Activated CD4-positive, alpha-beta memory T cell treated with anti-CD3 and anti-CD28 coated beads, Interleukin-2, amount 10 ng/mL, durations not matched to agents 7 days and 5 days (primary cell): ENCODE measurements around the gene SNAPC3. TPM values are rescaled to one million over a fixed set of nuclear protein-coding genes. Genes with fewer than 3 reads are reported as not detected.
"Not testable (repeated sequence)": the region's sequence is repeated elsewhere in the genome, so short reads cannot be mapped to it uniquely, and the experiment has no call there.

ENCODE experiments used
- CTCF ChIA-PET: fragments of 350-600 bp; sonication (Branson Sonifier 250); formaldehyde crosslinking; loops from one replicate; lab custom pipeline; 2021; ENCODE audit warnings: antibody characterized with exemption, inconsistent platforms; lab: Charles Lee
- POLR2A ChIA-PET: fragments of 350-600 bp; sonication (Branson Sonifier 250); formaldehyde crosslinking; loops from one replicate; lab custom pipeline; 2021; ENCODE audit warnings: antibody characterized with exemption; lab: Charles Lee
- DNase-seq: peaks from one replicate; pipeline ENCODE4 v3.0.0-alpha.2; 2020
- H3K27ac Mint-ChIP-seq: one replicate; pipeline ENCODE4 v1.8.0; 2021; ENCODE audit warnings: mild to moderate bottlenecking, mixed read lengths
- H3K27me3 Mint-ChIP-seq: one replicate; pipeline ENCODE4 v1.8.0; 2021; ENCODE audit warnings: mixed read lengths
- H3K36me3 Mint-ChIP-seq: one replicate; pipeline ENCODE4 v1.8.0; 2021; ENCODE audit warnings: low read depth, mixed read lengths
- H3K4me1 Mint-ChIP-seq: one replicate; pipeline ENCODE4 v1.8.0; 2021; ENCODE audit warnings: mixed read lengths
- H3K4me3 Mint-ChIP-seq: one replicate; pipeline ENCODE4 v1.8.0; 2021; ENCODE audit warnings: mild to moderate bottlenecking, mixed read lengths
- H3K9me3 Mint-ChIP-seq: one replicate; pipeline ENCODE4 v1.8.0; 2021; ENCODE audit warnings: mixed read lengths
- total RNA-seq, 2 experiments: library from RNA; stranded (reverse); gene quantifications; one replicate each; pipeline ENCODE4 v1.2.3, GENCODE V29; 2021

Gene SNAPC3
- total RNA-seq, 2 experiments from 2014 or later = 35.6 to 37.5 TPM

- Mint-ChIP-seq H3K36me3 (no peaks in the 10 kb centered on the region), H3K4me3 (no peak overlapping the region), H3K27ac (no peak overlapping the region), H3K27me3 (no peaks in the 10 kb centered on the region), H3K4me1 (no peaks in the 10 kb centered on the region), H3K9me3 (no peaks in the 10 kb centered on the region)
- ChIA-PET CTCF (no interaction called here), POLR2A (no interaction called here)
- DNase-seq = no peak
Measured at GRCh38 chr9:15400281-15400941, 22.3 kb upstream of the SNAPC3 start.

GRCh38 chr9:15401266-15401665, 21.4 kb upstream of the SNAPC3 start:
- no peaks in the 10 kb centered on the region for H3K4me1 Mint-ChIP-seq
- H3K9me3 Mint-ChIP-seq = no peaks in the 10 kb centered on the region
- H3K4me3 Mint-ChIP-seq = no peak overlapping the region
- H3K27me3 Mint-ChIP-seq = no peaks in the 10 kb centered on the region
- ChIA-PET CTCF (no interaction called here), POLR2A (no interaction called here)
- H3K27ac Mint-ChIP-seq = no peak overlapping the region
- no peak for DNase-seq
- no peaks in the 10 kb centered on the region for H3K36me3 Mint-ChIP-seq

DNA sequence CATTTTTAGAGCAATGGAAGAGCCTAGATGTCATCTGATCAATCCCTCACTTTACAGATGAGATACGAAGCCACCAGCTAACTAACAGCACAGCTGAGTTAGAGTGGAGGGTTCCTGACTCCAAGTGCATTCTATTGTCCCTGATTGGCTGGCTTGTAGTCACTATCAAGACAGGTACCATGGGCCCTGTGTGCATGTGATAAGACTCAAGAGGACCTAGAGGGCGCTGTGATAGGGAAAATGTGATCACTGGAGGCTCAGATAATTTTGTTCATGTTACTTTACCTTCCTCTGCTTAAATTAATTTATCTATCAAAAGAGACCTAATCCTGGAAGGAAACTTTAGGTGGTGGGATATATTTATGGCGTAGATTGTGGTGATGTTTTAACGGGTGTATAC, 19.5 kb upstream of the SNAPC3 start:
- CTCF ChIA-PET = no interaction called here
- DNase-seq = no peak
- no peak overlapping the region for H3K27ac Mint-ChIP-seq

GRCh38 chr9:15404171-15404570, 18.5 kb upstream of the SNAPC3 start:
- H3K4me1 Mint-ChIP-seq = no peaks in the 10 kb centered on the region
- no peak overlapping the region for H3K27ac Mint-ChIP-seq
- H3K27me3 Mint-ChIP-seq = no peaks in the 10 kb centered on the region
- no peak overlapping the region for H3K4me3 Mint-ChIP-seq
- no peak for DNase-seq
- ChIA-PET CTCF (interaction anchor here (1.0 kb wide), 1 partner anchor 20 kb away, joined by 3 read pairs; no protein-coding TSS in a partner anchor), POLR2A (interaction anchor here (0.6 kb wide), 1 partner anchor 63 kb away, joined by 4 read pairs; no protein-coding TSS in a partner anchor)
- no peaks in the 10 kb centered on the region for H3K9me3 Mint-ChIP-seq
- H3K36me3 Mint-ChIP-seq = no peaks in the 10 kb centered on the region

More for the DNA sequence above, 19.5 kb upstream of the SNAPC3 start:
- Mint-ChIP-seq H3K9me3 (no peaks in the 10 kb centered on the region), H3K4me1 (no peaks in the 10 kb centered on the region), H3K27me3 (no peaks in the 10 kb centered on the region), H3K36me3 (no peaks in the 10 kb centered on the region), H3K4me3 (no peak overlapping the region)
- POLR2A ChIA-PET = no interaction called here

- H3K4me1 Mint-ChIP-seq = peaks cover 3% of the 10 kb centered on the region
- H3K9me3 Mint-ChIP-seq = no peaks in the 10 kb centered on the region
- H3K36me3 Mint-ChIP-seq = no peaks in the 10 kb centered on the region
- H3K27me3 Mint-ChIP-seq = peaks cover 10% of the 10 kb centered on the region
- ChIA-PET CTCF (interaction anchor here (1.2 to 2.8 kb wide), 7 partner anchors 117 to 208 kb away, joined by 3 to 10 read pairs (median 4); no protein-coding TSS in a partner anchor), POLR2A (no interaction called here)
- H3K4me3 Mint-ChIP-seq = no peak overlapping the region
- peak; percentile 51 for DNase-seq
- H3K27ac Mint-ChIP-seq = no peak overlapping the region
Measured at GRCh38 chr9:15416880-15417279, 5.8 kb upstream of the SNAPC3 start.

- Mint-ChIP-seq H3K27me3 (peaks cover 7% of the 10 kb centered on the region), H3K4me1 (peaks cover 9% of the 10 kb centered on the region), H3K36me3 (peaks cover 3% of the 10 kb centered on the region), H3K27ac (no peak overlapping the region), H3K4me3 (no peak overlapping the region), H3K9me3 (no peaks in the 10 kb centered on the region)
- no peak for DNase-seq
- ChIA-PET POLR2A (no interaction called here), CTCF (interaction anchor here (1.2 kb wide), 1 partner anchor 205 kb away, joined by 4 read pairs; no protein-coding TSS in a partner anchor)
Measured at GRCh38 chr9:15417626-15418025, 5.0 kb upstream of the SNAPC3 start.

GRCh38 chr9:15420796-15421195, 1.9 kb upstream of the SNAPC3 start:
- ChIA-PET POLR2A (interaction anchor here (3.7 kb wide), 1 partner anchor 90 kb away, joined by 38 read pairs; the partner anchor contains the start of gene PSIP1), CTCF (no interaction called here)
- H3K27ac Mint-ChIP-seq = no peak overlapping the region
- no peaks in the 10 kb centered on the region for H3K9me3 Mint-ChIP-seq
- no peak overlapping the region for H3K4me3 Mint-ChIP-seq
- no peak for DNase-seq
- H3K36me3 Mint-ChIP-seq = peaks cover 22% of the 10 kb centered on the region
- peaks cover 6% of the 10 kb centered on the region for H3K27me3 Mint-ChIP-seq
- peaks cover 26% of the 10 kb centered on the region for H3K4me1 Mint-ChIP-seq

- Mint-ChIP-seq H3K27ac (peak overlapping the region; percentile 83), H3K27me3 (peaks cover 6% of the 10 kb centered on the region), H3K36me3 (peaks cover 29% of the 10 kb centered on the region), H3K4me3 (no peak overlapping the region), H3K9me3 (no peaks in the 10 kb centered on the region), H3K4me1 (peaks cover 34% of the 10 kb centered on the region)
- no peak for DNase-seq
- POLR2A ChIA-PET = interaction anchor here (0.7 to 3.7 kb wide), 4 partner anchors 32 to 114 kb away, joined by 5 to 38 read pairs (median 8); partner anchors contain the start of gene PSIP1
- CTCF ChIA-PET = interaction anchor here (1.3 kb wide), 1 partner anchor 111 kb away, joined by 5 read pairs; no protein-coding TSS in a partner anchor
Measured at GRCh38 chr9:15421532-15421931, 1.1 kb upstream of the SNAPC3 start.

GRCh38 chr9:15421990-15422371, 695 bp upstream of the SNAPC3 start:
- no peak for DNase-seq
- ChIA-PET CTCF (interaction anchor here (1.3 kb wide), 1 partner anchor 111 kb away, joined by 5 read pairs; no protein-coding TSS in a partner anchor), POLR2A (interaction anchor here (0.7 to 3.7 kb wide), 6 partner anchors 31 to 131 kb away, joined by 3 to 38 read pairs (median 8); partner anchors contain the start of genes CCDC171 and PSIP1)
- Mint-ChIP-seq H3K27me3 (peaks cover 6% of the 10 kb centered on the region), H3K27ac (peak overlapping the region; percentile 83), H3K9me3 (no peaks in the 10 kb centered on the region), H3K4me1 (peaks cover 37% of the 10 kb centered on the region), H3K36me3 (peaks cover 32% of the 10 kb centered on the region), H3K4me3 (peak overlapping the region; percentile 93)

DNA sequence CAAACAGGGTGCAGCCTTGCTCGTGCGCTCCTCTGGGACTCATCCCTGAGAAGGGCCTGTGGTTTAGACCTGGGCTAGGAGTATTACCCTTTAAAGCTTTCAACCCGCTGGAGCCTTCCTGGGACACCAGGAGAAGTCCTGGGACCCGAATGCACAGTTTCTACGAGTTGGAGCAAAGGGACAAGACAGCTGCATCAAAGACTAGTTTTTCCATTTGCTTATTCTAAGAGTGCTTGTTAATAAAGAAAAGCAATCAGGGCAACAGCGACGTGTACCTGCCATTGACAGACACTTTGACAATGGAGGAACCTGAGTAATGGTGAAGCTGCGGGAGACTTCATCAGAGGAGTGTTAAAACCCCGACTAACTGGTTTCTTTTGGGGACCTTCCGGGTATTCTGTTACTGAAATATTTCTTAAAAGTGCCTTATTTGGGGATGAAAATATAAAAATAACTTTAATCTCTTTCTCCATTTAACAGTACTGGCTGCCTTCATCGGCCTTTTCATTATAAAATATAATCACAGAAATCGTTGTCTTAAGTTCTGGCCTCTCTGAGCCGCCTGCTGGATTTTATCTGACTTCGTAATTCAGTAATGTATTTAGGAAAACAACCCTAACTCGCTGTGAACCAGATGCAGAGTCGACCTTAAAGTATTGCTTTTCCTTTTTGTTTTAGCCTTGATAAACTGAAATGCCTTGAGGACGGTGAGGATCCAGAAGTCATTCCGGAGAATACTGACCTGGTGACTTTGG, 732 bp downstream of the SNAPC3 start:
- Mint-ChIP-seq H3K9me3 (no peaks in the 10 kb centered on the region), H3K4me3 (peak overlapping the region; percentile 93), H3K36me3 (peaks cover 42% of the 10 kb centered on the region), H3K4me1 (peaks cover 46% of the 10 kb centered on the region), H3K27ac (peak overlapping the region; percentile 83), H3K27me3 (peaks cover 6% of the 10 kb centered on the region)
- CTCF ChIA-PET = interaction anchor here (0.9 to 3.1 kb wide), 4 partner anchors 9 to 112 kb away, joined by 3 to 12 read pairs (median 4); no protein-coding TSS in a partner anchor
- no peak for DNase-seq
- POLR2A ChIA-PET = interaction anchor here (0.8 to 3.7 kb wide), 13 partner anchors 9 to 142 kb away, joined by 3 to 38 read pairs (median 5); partner anchors contain the start of genes CCDC171 and PSIP1

- H3K36me3 Mint-ChIP-seq = peaks cover 60% of the 10 kb centered on the region
- CTCF ChIA-PET = interaction anchor here (1.6 kb wide), 1 partner anchor 119 kb away, joined by 4 read pairs; the partner anchor contains the start of gene TTC39B
- H3K27ac Mint-ChIP-seq = no peak overlapping the region
- H3K27me3 Mint-ChIP-seq = peaks cover 4% of the 10 kb centered on the region
- H3K4me3 Mint-ChIP-seq = no peak overlapping the region
- peaks cover 70% of the 10 kb centered on the region for H3K4me1 Mint-ChIP-seq
- no peaks in the 10 kb centered on the region for H3K9me3 Mint-ChIP-seq
- POLR2A ChIA-PET = no interaction called here
- no peak for DNase-seq
Measured at GRCh38 chr9:15426019-15426418, 3.3 kb downstream of the SNAPC3 start.

GRCh38 chr9:15427702-15428101, 5.0 kb downstream of the SNAPC3 start:
- Mint-ChIP-seq H3K4me1 (peaks cover 68% of the 10 kb centered on the region), H3K36me3 (peaks cover 67% of the 10 kb centered on the region)
- H3K4me3 Mint-ChIP-seq, DNase-seq, H3K27me3 Mint-ChIP-seq, H3K9me3 Mint-ChIP-seq, H3K27ac Mint-ChIP-seq: not testable (repeated sequence)
- CTCF ChIA-PET = interaction anchor here (0.7 to 1.0 kb wide), 4 partner anchors 13 to 126 kb away, joined by 3 to 5 read pairs (median 3); no protein-coding TSS in a partner anchor
- POLR2A ChIA-PET = interaction anchor here (1.1 kb wide), 1 partner anchor 27 kb away, joined by 3 read pairs; no protein-coding TSS in a partner anchor
